T47D (cell line): Measurements from ENCODE around the gene ZBTB26.

Experiments
- DNase-seq, 2 experiments: peaks; one replicate each; pipeline versions ENCODE4 v3.0.0 to v3.0.0-alpha.2; 2011 to 2012; ENCODE audit warnings: low read depth in 1 of 2, low spot score in 1 of 2
- JUND ChIP-seq: IDR thresholded peaks from 2 replicates; pipeline ENCODE4 v1.6.1; 2012; ENCODE audit warnings: low read depth
- in situ Hi-C: cut with HindIII; loops from 2 replicates; pipeline ENCODE4 v1.10.0; 2016; ENCODE audit warnings: low sequenced_read_pairs, low pct_unique_long_range_greater_than_20kb

ZBTB26 gene, protein sequence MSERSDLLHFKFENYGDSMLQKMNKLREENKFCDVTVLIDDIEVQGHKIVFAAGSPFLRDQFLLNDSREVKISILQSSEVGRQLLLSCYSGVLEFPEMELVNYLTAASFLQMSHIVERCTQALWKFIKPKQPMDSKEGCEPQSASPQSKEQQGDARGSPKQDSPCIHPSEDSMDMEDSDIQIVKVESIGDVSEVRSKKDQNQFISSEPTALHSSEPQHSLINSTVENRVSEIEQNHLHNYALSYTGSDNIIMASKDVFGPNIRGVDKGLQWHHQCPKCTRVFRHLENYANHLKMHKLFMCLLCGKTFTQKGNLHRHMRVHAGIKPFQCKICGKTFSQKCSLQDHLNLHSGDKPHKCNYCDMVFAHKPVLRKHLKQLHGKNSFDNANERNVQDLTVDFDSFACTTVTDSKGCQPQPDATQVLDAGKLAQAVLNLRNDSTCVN

DNA sequence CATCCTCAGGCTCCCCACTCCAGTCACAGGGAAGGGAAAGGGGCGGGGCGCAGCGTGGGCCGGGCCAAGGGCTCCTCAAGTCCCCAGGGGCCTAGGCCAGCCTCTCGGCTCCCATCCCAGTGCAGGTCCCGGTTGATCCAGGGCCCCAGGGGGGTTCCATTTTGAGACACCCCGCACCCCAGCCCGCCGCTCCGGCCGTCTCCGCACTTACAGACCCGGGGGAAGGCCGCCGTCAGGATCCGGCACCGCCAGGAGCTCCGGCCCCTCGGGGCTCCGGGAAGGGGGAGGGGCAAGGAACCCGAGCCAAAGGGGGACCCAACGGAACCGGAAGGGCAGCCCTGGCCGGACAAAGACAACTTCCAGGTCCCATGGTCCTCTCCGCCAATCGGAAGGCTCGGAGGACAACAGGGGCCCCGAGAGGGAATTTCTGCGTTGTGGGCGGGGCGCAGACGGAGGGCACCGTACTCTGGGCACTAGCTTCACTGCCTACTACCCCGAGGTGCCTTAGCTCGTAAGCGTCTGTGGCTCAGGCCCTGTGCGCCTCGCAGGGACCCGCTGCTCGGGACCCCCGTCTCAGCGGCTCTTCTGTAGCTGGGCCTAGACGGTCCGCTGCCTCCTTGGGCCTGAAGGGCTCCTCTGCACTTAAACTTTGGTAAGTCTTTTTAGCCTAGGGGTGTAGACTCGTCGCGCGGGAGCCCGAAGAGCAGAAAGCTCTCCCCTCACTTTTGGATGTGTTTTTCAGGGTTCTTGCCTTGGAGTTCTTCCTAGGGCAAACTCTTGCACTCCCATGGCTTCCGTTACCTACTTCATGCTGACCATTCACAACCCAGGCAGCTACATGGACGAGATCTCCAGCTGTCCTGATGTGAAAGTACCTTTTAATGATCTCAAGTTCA is at the start of gene ZBTB26:
Gene ZBTB26 (minus strand): TSS at position 287 of the 896 bp plus-strand sequence. CDS start 11,578 bp downstream, outside the sequence.
- peak; percentile 97 to 98 for DNase-seq
- TF ChIP-seq JUND, result no peak
- in situ Hi-C loops, result no loop called here

DNA sequence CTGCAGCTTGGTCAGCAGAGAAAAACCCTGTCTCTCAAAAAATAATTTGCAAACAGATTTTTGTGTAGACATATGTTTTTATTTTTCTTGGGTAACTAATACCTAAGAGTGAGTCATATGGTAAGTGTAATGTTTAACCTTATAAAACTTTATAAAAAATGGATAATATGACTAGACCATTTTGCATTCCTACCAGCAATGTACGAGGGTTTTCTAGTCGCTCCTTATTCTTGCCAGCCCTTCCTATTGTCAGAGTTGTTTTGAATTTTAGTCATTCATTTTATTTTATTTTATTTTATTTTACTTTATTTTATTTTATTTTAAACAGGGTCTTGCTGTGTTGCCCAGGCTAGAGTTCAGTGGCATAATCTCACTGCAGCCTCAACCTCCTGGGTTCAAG is 47.3 kb upstream of the ZBTB26 start:
- no peak for TF ChIP-seq JUND
- in situ Hi-C loops, result no loop called here
- no peak for DNase-seq

DNA sequence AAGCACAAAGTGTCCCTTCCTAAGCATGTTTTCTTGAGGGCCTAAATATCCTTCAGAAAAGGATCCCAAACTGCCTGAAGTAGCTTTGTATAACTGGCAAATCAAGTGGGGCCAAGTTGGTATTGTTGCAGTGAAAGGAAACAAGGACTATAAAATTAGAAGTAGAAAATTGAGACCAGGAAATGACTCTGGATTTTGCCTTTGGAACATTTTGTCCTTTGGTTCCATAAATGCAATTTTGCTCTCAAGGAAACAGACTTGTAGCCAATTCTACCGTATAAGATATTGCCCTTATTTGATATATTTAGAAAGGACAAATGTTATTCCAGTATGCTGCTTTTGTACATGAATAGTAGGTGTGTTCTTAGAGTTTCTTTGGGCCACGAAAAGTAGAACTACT is 43.9 kb upstream of the ZBTB26 start:
- in situ Hi-C loops, result no loop called here
- TF ChIP-seq JUND, result no peak
- DNase-seq, result no peak

DNA sequence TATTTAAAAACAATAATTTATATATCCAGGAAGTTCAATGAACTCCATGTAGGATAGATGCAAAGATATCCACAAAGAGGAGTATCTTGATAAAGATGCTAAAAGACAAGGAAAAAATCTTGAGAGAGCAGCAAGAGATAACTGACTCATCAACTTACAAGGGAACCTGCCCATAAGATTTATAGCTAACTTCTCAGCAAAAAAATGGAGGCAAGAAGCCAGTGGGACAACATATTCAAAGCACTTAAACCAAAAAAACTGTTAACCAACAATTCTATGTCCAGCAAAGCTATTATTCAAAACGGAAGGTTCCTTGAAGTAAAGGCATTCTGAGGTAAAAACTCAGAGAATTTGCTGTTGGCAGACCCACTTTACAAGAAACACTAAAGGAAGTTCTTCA is 29.8 kb upstream of the ZBTB26 start:
- no peak for DNase-seq
- no peak for TF ChIP-seq JUND
- in situ Hi-C loops, result no loop called here

DNA sequence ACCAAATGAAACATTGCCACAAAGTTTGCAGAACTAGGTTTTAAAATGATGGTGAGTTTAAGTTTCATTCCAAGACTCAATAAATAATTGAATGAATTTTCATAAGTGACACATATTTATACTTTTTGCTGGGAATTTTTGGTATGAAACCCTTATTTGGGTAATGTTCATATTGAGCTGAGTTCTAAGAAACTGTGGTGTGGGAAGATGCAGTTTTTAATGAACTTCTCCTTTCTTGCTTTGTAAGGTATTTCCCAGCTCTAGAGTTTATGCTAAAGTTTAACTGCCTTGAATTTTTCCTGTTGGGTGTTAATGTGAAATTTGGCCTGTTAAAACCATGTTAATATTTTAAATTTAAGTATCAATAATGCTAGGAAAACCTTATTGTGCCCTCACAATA is 24.6 kb upstream of the ZBTB26 start:
- in situ Hi-C loops, result no loop called here
- DNase-seq, result no peak
- TF ChIP-seq JUND, result no peak

DNA sequence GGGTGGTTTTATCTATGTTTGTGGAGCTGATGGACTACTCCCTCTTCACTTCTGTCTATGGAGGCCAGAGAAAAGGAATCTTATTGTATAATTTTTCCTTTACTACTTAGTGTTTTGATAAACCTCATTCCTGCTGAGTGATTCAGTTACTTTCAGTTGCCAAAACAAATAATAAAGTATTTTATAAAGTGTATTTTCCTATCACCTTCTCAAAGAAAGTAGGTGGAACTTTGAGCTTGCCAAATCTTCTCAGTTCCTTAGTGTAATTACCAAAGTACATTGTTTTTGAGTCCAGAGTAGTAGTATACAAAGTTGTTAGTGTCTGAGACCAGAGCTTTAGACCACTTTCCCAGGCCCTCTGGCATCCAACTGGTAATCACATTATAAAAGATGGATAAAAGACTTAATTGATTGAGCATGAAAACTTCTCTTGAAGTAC is 23.0 kb upstream of the ZBTB26 start:
- DNase-seq, result no peak
- TF ChIP-seq JUND, result no peak
- in situ Hi-C loops, result no loop called here

DNA sequence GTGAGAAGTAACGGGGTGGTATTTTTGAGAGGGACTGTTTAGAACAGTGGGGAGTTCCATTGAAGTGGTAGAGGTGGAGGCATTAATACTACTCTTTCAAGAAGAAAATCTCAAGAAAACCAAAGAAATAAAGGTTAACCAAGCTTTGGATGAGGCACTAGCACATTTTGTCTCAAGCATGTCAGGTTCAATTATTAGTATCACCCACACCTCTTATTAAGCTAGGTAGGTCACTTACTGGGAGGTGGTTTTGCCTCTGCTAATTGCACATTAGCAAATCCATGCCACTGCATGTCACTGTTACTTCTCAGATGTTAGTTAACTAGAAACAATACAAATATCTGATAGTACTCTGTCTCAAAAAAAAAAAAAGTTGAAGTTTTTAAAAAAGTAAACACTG is 19.7 kb upstream of the ZBTB26 start:
- TF ChIP-seq JUND, result no peak
- in situ Hi-C loops, result no loop called here

DNA sequence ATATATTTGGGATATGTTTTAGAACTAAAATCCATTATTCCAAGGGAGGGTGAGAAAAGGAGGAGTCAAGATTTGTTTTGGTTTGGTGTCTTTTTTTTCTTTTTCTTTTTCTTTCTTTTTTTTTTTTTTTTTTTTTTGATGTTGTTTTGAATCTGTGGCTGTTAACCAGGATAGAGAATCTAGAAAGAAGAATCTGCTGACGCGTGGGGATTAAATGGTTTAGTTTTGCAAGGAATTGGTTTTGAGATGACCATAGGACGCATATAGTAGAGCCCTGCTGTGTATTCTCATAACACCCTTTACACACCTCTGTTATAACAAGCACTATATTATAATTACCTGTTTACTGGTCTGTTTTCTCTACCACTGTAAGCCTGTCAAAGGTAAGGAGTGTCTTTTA is 19.0 kb upstream of the ZBTB26 start:
- in situ Hi-C loops, result no loop called here
- DNase-seq, result no peak
- TF ChIP-seq JUND, result no peak

More for the DNA sequence above, 19.7 kb upstream of the ZBTB26 start:
- DNase-seq, result no peak

DNA sequence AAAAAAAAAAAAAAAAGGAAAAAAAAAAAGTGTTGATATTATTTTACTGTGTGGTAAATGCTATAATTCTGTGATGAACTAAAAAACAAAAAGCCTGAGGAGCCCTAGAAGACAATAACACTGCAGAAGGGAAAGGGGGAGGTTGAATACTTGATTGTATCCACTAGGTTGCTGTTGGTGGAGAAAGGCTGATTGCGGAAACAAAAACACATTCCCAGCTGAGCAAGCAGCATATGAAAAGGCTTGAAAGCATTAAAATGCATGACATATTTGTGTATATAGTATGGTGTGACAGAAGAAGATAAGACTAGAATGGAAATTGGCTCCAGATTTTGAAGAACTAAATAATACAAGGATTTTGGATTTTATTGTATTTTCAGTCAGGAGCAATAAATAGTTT is 18.4 kb upstream of the ZBTB26 start:
- no peak for TF ChIP-seq JUND
- in situ Hi-C loops, result no loop called here
- no peak for DNase-seq

DNA sequence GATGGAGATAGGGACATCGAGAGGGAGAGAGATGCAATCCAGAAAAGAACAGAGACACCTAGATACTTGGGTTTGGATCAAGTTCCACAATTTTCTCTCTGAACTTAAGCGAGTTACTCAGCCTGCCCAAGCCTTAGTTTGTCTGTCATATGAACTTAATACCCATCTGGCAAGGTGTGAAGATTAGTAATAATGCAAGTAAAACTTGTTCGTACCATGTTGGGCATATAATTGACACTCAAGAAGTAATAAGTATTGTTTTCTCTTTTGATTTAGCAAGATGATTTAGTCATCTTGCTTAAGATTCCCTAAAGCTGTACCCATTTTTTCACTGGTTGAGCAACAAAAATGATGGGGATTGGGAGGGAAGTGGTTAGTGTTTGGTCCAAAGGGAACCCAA is 17.0 kb upstream of the ZBTB26 start:
- in situ Hi-C loops, result no loop called here
- TF ChIP-seq JUND, result no peak
- no peak for DNase-seq

DNA sequence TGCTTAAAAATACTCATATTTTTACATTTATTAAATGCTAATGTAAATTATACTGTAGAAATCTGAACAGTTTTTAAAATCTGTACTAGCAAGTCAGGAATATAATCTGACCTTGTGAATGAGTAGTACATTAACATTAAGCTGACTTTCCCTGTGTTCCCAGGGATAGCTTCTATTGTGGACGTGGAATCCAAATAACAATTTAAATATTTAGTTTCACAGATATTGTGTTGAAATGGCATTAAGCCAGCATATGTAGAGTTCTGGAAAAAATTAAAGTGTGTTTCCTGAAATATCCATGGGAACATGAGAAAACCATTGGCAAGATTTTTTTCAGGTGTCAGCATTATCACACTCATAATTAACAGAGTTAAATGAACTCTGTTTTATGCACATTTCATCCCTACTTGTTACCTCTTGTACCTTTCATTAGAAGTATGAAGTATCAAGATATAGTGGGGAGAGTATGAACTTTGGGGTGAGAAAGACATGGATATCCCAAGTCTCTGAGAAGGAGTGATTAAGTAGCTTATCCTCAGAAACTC is 15.2 kb upstream of the ZBTB26 start:
- TF ChIP-seq JUND, result no peak
- DNase-seq, result no peak
- in situ Hi-C loops, result no loop called here

DNA sequence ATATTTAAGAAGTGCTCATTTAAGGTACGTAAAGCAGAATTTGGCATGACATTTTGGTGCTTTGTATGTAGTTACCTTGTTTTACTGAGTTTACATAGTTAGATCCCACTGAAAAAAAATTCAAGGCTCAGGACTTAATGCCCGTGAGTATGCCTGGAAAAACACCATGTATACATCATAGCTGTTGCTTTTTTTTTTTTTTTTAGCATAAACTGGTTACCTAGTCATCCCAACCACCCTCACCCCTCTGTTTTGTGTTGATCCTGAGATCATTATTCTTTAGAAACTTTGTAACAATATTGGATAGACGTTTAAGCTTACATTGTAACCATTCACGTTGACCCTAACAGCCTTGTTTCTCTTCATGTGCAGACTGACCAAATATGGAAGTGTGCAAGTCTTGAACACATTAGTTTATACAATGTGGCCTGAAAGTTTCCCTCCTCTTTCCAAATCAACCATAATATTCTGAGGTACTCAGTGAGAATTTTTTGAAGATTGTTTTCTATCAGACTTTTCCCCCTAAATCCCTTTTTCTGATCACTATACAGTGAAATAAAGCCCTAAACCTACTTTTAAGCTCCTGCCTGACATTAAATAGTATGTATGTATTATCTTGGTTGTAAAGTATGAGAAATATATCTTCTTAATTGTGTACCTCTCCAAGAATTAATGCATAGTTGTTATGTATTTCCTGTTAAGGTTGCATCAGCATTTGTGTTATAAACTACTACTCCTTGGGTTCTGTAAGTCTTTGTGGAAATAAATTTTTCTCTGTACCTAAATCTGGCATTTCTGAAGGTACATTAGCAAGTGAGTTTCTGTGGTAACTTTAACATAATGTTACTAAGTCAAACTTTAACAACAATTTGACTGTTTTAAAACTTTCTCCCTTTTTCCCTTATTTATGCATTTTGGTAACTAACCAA is 13.9 kb upstream of the ZBTB26 start:
- no peak for DNase-seq
- TF ChIP-seq JUND, result no peak
- in situ Hi-C loops, result no loop called here
